HEK293 (cell line): ENCODE measurements around the gene INO80.

ENCODE experiments used
- CTCF ChIA-PET: fragments of 350-600 bp; formaldehyde crosslinking; extraction: SDS; loops from one replicate; lab custom pipeline; 2021; ENCODE audit warnings: antibody characterized with exemption; lab: Yijun Ruan, JAX
- POLR2A ChIA-PET: fragments of 300-600 bp; formaldehyde crosslinking; extraction: SDS; loops from one replicate; lab custom pipeline; 2020; ENCODE audit warnings: antibody characterized with exemption, inconsistent platforms; lab: Yijun Ruan, JAX
- H3K27ac ChIP-seq: fragments of 200-500 bp; sonication (Bioruptor generic); 2 replicates; pipeline ENCODE4 v1.5.1; 2014; ENCODE audit warnings: low read depth, low read length, control low read depth, inconsistent platforms; ENCODE audit errors: extremely low read depth
- H3K36me3 ChIP-seq, 2 experiments: fragments of 200-500 bp in 1 of 2; sonication (Bioruptor generic) in 1 of 2; 1 replicate in 1 of 2; 2 replicates in 1 of 2; pipeline ENCODE4 v1.5.1; 2014 to 2017; ENCODE audit warnings: inconsistent platforms in 2 of 2, low read length in 2 of 2; ENCODE audit not compliant: control insufficient read depth in 2 of 2, insufficient read depth in 1 of 2
- H3K4me1 ChIP-seq: fragments of 200-500 bp; sonication (Bioruptor generic); 2 replicates; pipeline ENCODE4 v1.5.1; 2014; ENCODE audit warnings: mild to moderate bottlenecking, low read length, inconsistent platforms; ENCODE audit not compliant: control insufficient read depth, insufficient read depth
- H3K4me3 ChIP-seq: 2 replicates; pipeline ENCODE4 v1.5.1; 2011; ENCODE audit warnings: low read depth, mild to moderate bottlenecking, control low read depth, low read length, moderate library complexity
- H3K9me3 ChIP-seq: fragments of 200-500 bp; sonication (Bioruptor generic); 2 replicates; pipeline ENCODE4 v1.5.1; 2014; ENCODE audit warnings: low read depth, low read length, inconsistent platforms; ENCODE audit not compliant: control insufficient read depth, insufficient read depth
- EGR2 ChIP-seq: fragments of 450-650 bp; formaldehyde crosslinking; IDR thresholded peaks from 2 replicates; pipeline ENCODE4 v1.5.1; 2016; ENCODE audit warnings: low read depth, missing biosample characterization, missing genetic modification characterization
- GFI1B ChIP-seq: fragments of 450-650 bp; formaldehyde crosslinking; IDR thresholded peaks from 2 replicates; pipeline ENCODE4 v1.5.1; 2016; ENCODE audit warnings: missing biosample characterization, missing genetic modification characterization
- GLIS1 ChIP-seq: fragments of 450-650 bp; formaldehyde crosslinking; IDR thresholded peaks from 2 replicates; pipeline ENCODE4 v1.5.1; 2016; ENCODE audit warnings: missing biosample characterization, missing genetic modification characterization
- HOXA7 ChIP-seq: sonication (generic); formaldehyde crosslinking; IDR thresholded peaks from 2 replicates; pipeline ENCODE4 v1.8.1; 2022; ENCODE audit warnings: missing genetic modification reagents, borderline replicate concordance
- TSHZ1 ChIP-seq: fragments of 450-650 bp; formaldehyde crosslinking; IDR thresholded peaks from 2 replicates; pipeline ENCODE4 v1.5.1; 2016; ENCODE audit warnings: missing biosample characterization, missing genetic modification characterization, borderline replicate concordance
- ZFHX2 ChIP-seq: fragments of 450-650 bp; formaldehyde crosslinking; conservative IDR thresholded peaks from 2 replicates; pipeline ENCODE4 v1.5.1; 2016; ENCODE audit warnings: missing biosample characterization, missing genetic modification characterization
- ZNF10 ChIP-seq: fragments of 450-650 bp; formaldehyde crosslinking; IDR thresholded peaks from 2 replicates; pipeline ENCODE4 v1.5.1; 2017; ENCODE audit warnings: missing biosample characterization, missing genetic modification characterization
- ZNF112 ChIP-seq: fragments of 450-650 bp; formaldehyde crosslinking; IDR thresholded peaks from 2 replicates; pipeline ENCODE4 v1.5.0; 2017; ENCODE audit warnings: missing biosample characterization, missing genetic modification characterization
- ZNF133 ChIP-seq: fragments of 450-650 bp; formaldehyde crosslinking; IDR thresholded peaks from 2 replicates; pipeline ENCODE4 v1.5.1; 2016; ENCODE audit warnings: missing biosample characterization, missing genetic modification characterization
- ZNF146 ChIP-seq: fragments of 450-650 bp; formaldehyde crosslinking; IDR thresholded peaks from 2 replicates; pipeline ENCODE4 v1.5.1; 2016; ENCODE audit warnings: missing biosample characterization, missing genetic modification characterization
- ZNF19 ChIP-seq: fragments of 450-650 bp; formaldehyde crosslinking; IDR thresholded peaks from 2 replicates; pipeline ENCODE4; 2016; ENCODE audit warnings: missing biosample characterization, missing genetic modification characterization, low read depth
- ZNF26 ChIP-seq: fragments of 450-650 bp; formaldehyde crosslinking; IDR thresholded peaks from 2 replicates; pipeline ENCODE4 v1.5.1; 2016; ENCODE audit warnings: missing biosample characterization, missing genetic modification characterization
- ZNF266 ChIP-seq: fragments of 450-650 bp; formaldehyde crosslinking; IDR thresholded peaks from 2 replicates; pipeline ENCODE4 v1.5.1; 2016; ENCODE audit warnings: missing biosample characterization, missing genetic modification characterization, low read depth
- ZNF292 ChIP-seq: fragments of 450-650 bp; formaldehyde crosslinking; IDR thresholded peaks from 2 replicates; pipeline ENCODE4 v1.5.1; 2016; ENCODE audit warnings: low read depth, missing biosample characterization, missing genetic modification characterization, borderline replicate concordance
- ZNF354C ChIP-seq: fragments of 450-650 bp; formaldehyde crosslinking; IDR thresholded peaks from 2 replicates; pipeline ENCODE4 v1.5.1; 2016; ENCODE audit warnings: missing biosample characterization, missing genetic modification characterization, low read depth, borderline replicate concordance
- ZNF501 ChIP-seq: fragments of 450-650 bp; formaldehyde crosslinking; IDR thresholded peaks from 2 replicates; pipeline ENCODE4 v1.5.1; 2016; ENCODE audit warnings: missing biosample characterization, missing genetic modification characterization
- ZNF548 ChIP-seq: fragments of 450-650 bp; formaldehyde crosslinking; IDR thresholded peaks from 2 replicates; pipeline ENCODE4 v1.5.1; 2016; ENCODE audit warnings: missing biosample characterization, missing genetic modification characterization
- ZNF596 ChIP-seq: fragments of 450-650 bp; IDR thresholded peaks from 2 replicates; pipeline ENCODE4 v1.5.0; 2018; ENCODE audit warnings: missing biosample characterization, mild to moderate bottlenecking, missing genetic modification characterization, moderate library complexity
- ZNF624 ChIP-seq: fragments of 450-650 bp; formaldehyde crosslinking; IDR thresholded peaks from 2 replicates; pipeline ENCODE4 v1.5.1; 2017; ENCODE audit warnings: missing biosample characterization, missing genetic modification characterization
- ZNF626 ChIP-seq: fragments of 450-650 bp; sonication (Bioruptor Pico); formaldehyde crosslinking; IDR thresholded peaks from 2 replicates; pipeline ENCODE4 v1.5.1; 2018; ENCODE audit warnings: missing biosample characterization, missing genetic modification characterization, inconsistent platforms
- ZNF76 ChIP-seq: fragments of 450-650 bp; formaldehyde crosslinking; IDR thresholded peaks from 2 replicates; pipeline ENCODE4; 2016; ENCODE audit warnings: low read depth, missing biosample characterization, missing genetic modification characterization, borderline replicate concordance
- ZSCAN23 ChIP-seq: fragments of 450-650 bp; formaldehyde crosslinking; IDR thresholded peaks from 2 replicates; pipeline ENCODE4 v1.5.1; 2016; ENCODE audit warnings: missing biosample characterization, missing genetic modification characterization

The INO80 gene

GRCh38 chr15:40978562-40978961 lies 137.5 kb downstream of the INO80 start (continued):
- no peak for TF ChIP-seq TSHZ1 (tag by site-specific recombination)
- TF ChIP-seq ZNF624 (tag by site-specific recombination) = no peak

GRCh38 chr15:40978141-40978540 lies 137.9 kb downstream of the INO80 start:
- POLR2A ChIA-PET = no interaction called here
- Histone ChIP-seq H3K4me1 (no peaks in the 10 kb centered on the region), H3K27ac (no peak overlapping the region), H3K4me3 (no peak overlapping the region), H3K36me3 (peaks cover 0 to 64% of the 10 kb centered on the region in 2 experiments; a peak in 2 of 3 replicates), H3K9me3 (no peaks in the 10 kb centered on the region)
- TF ChIP-seq ZNF266 (no peak), ZNF548 (tag by site-specific recombination) (no peak), ZNF10 (no peak), ZNF146 (no peak), ZNF133 (tag by site-specific recombination) (no peak)
- CTCF ChIA-PET = no interaction called here

- no peak overlapping the region for H3K27ac ChIP-seq
- no peaks in the 10 kb centered on the region for H3K9me3 ChIP-seq
- H3K4me1 ChIP-seq = no peaks in the 10 kb centered on the region
- ChIA-PET POLR2A (interaction anchor here (0.7 kb wide), 1 partner anchor 8 kb away, joined by 4 read pairs; no protein-coding TSS in a partner anchor), CTCF (interaction anchor here (0.6 kb wide), 1 partner anchor 12 kb away, joined by 3 read pairs; no protein-coding TSS in a partner anchor)
- no peak overlapping the region for H3K4me3 ChIP-seq
- peaks cover 0 to 51% of the 10 kb centered on the region in 2 experiments; a peak in 2 of 3 replicates for H3K36me3 ChIP-seq
- TF ChIP-seq HOXA7 (no peak), ZFHX2 (peak; percentile 42), ZSCAN23 (tag by site-specific recombination) (no peak), ZNF19 (no peak), ZNF292 (tag by site-specific recombination) (no peak), ZNF354C (tag by site-specific recombination) (no peak), ZNF596 (tag by site-specific recombination) (no peak), ZNF501 (tag by site-specific recombination) (no peak), ZNF26 (tag by site-specific recombination) (no peak), ZNF548 (tag by site-specific recombination) (no peak), GFI1B (no peak), ZNF626 (tag by site-specific recombination) (no peak), ZNF76 (tag by site-specific recombination) (no peak), EGR2 (0 out of 2 replicates have a peak, but pooled peaks have one; percentile 35), GLIS1 (tag by site-specific recombination) (no peak), ZNF112 (no peak)
These were observed 139.3 kb downstream of the INO80 start for GRCh38 chr15:40976819-40977218.
